Ramos (cell line): Measurements from ENCODE around the gene NOVA2.

Source experiments
- in situ Hi-C: fragments of 300-500 bp; cut with MboI; formaldehyde crosslinking; loops from one replicate; pipeline ENCODE4 v1.14.3; 2022; ENCODE audit warnings: low sequenced_read_pairs; ENCODE audit not compliant: unreplicated experiment

Gene NOVA2

GRCh38 chr19:45931055-45931454 is 42.6 kb downstream of the NOVA2 start:
- in situ Hi-C loops = no loop called here

DNA sequence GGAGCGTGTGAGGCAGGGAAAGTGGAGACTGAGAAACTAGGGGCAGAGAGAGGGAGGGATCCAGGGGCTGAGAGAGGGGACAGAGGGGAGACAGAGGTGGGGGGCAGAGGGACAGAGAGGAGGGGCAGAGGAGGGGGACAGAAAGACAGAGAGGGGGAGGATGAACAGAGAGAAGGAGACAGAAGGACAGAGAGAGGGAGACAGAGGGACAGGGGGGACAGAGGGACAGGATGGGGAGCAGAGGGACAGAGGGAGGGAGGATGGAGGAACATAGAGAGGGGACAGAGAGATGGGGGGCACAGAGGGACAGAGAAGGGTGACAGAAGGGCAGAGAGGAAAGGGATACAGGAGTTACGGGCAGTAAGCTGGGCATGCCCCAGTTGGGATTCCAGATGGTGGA is 44.4 kb downstream of the NOVA2 start:
- in situ Hi-C loops = no loop called here

GRCh38 chr19:45927565-45928261 is 46.0 kb downstream of the NOVA2 start:
- in situ Hi-C loops = no loop called here

GRCh38 chr19:45924891-45925447 is 48.7 kb downstream of the NOVA2 start:
- in situ Hi-C loops = no loop called here

GRCh38 chr19:45922281-45922680 is 51.4 kb downstream of the NOVA2 start:
- in situ Hi-C loops = no loop called here

- in situ Hi-C loops = no loop called here
Measured at GRCh38 chr19:45920458-45920857, 53.2 kb downstream of the NOVA2 start.

- in situ Hi-C loops = no loop called here
Measured at GRCh38 chr19:45919678-45920077, 54.0 kb downstream of the NOVA2 start.

DNA sequence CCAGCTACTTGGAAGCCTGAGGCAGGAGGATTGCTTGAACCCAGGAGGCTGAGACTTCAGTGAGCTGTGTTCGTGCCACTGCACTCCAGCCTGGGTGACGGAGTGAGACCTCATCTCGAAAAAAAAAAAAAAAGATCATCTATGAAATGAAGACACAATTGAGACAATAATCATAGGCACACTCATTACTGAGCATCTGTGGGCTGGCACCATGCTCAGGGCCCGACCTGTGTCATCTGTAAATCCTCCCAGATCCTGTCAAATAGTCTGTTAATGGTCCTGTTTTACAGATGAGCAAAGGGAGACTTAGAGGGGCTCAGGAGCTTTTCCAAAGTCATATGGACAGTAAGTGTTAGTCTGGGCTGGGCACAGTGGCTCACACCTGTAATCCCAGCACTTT is 54.9 kb downstream of the NOVA2 start:
- in situ Hi-C loops = no loop called here

GRCh38 chr19:45917421-45918091 is 56.1 kb downstream of the NOVA2 start:
- in situ Hi-C loops = no loop called here

GRCh38 chr19:45913874-45914830 is 59.5 kb downstream of the NOVA2 start, which contains the start of gene NANOS2:
TSS of gene NANOS2 (minus strand) at chr19:45914778. CDS start at chr19:45914693, 85 bp downstream.
- in situ Hi-C loops = no loop called here

GRCh38 chr19:45911291-45911690 is 62.4 kb downstream of the NOVA2 start:
- in situ Hi-C loops = no loop called here

DNA sequence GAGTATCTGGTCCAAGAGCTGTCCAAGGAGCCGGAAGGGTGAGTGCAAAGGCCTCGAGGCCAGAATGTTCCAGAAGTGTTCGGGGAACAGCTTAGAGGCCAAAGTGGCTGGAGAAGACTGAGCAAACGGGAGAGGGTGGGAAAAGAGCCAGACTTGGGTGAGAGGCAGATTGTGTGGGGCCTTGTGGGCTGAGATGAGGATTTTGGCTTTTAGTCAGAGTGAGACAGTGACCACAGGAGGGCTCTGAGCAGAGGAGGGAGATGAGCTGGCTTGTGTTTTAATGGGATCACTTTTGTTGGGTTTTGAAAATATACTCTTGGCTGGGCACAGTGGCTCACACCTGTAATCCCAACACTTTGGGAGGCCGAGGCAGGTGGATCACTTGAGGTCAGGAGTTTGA is 64.7 kb downstream of the NOVA2 start:
- in situ Hi-C loops = no loop called here

- in situ Hi-C loops = no loop called here
Measured at GRCh38 chr19:45906221-45906620, 67.4 kb downstream of the NOVA2 start.

DNA sequence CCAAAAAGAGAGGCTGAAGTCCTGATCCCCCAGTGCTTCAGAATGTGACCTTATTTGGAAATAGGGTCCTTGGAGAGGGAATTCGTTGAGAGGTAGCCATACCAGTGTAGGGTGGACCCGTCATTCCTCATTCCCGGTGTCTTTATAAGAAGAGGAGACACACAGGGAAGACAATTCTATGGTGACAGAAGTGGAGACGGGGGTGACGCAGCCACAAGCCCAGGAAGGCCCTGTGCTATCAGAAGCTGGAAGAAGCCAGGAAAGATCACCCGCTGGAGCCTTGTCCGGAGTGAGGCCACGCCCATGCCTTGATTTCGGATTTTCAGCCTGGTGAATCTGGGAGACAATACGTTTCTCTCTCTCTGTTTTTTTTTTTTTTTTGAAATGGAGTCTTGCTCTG is 68.7 kb downstream of the NOVA2 start:
- in situ Hi-C loops = no loop called here

- in situ Hi-C loops = no loop called here
Measured at GRCh38 chr19:45902651-45903625, 70.7 kb downstream of the NOVA2 start.

GRCh38 chr19:45901912-45902650 is 71.6 kb downstream of the NOVA2 start, which contains the start of gene MYPOP:
TSS of gene MYPOP (minus strand) at chr19:45902613. CDS start at chr19:45901773, 840 bp downstream.
- in situ Hi-C loops = no loop called here

DNA sequence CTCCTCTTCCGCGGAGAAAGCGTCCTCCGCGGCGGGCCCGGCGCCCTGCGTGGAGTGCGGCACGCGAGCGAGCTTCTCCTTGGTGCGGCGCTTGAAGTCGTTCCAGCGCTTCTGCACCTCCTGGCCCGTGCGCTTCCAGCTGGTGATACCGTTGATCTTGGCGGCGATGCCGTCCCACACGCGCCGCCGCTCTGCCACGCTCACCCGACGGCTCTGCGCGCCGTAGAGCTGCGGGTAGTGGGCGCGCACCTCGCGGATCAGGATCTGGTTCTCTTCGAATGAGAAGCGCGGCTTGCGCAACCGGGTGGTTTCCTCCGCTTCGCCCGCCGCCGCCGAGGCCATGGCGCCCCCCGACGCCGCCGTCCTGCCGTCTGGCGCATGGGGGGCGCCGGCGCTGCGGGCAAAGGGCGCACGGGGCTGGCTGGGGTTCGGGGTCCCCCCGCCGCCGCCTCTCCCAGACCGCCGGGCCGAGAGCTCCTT is 72.2 kb downstream of the NOVA2 start:
- in situ Hi-C loops = no loop called here

- in situ Hi-C loops = no loop called here
Measured at GRCh38 chr19:45900738-45901431, 72.8 kb downstream of the NOVA2 start.
